T-cell (primary cell): ENCODE data around the gene SRRM2. TPM values are rescaled to one million over a fixed set of nuclear protein-coding genes. Genes with fewer than 3 reads are reported as not detected.

Experiments used
- ATAC-seq, 4 experiments: fragments of 200-7000 bp in 3 of 4; fragments of 150-1000 bp in 1 of 4; cut with Tn5 transposase; replicated peaks in 1 of 4; 1 replicate in 3 of 4; 2 replicates in 1 of 4; pipeline ENCODE4 v1.10.0; 2021; ENCODE audit warnings: moderate library complexity in 3 of 4, mild to moderate bottlenecking in 2 of 4, moderate number of reproducible peaks in 1 of 4
- CTCF ChIA-PET, 2 donors: fragments of 300-600 bp; sonication (Branson Sonifier 250); formaldehyde crosslinking; loops; one replicate each; lab custom pipeline; 2022; ENCODE audit warnings: antibody characterized with exemption in 2 of 2; lab: Charles Lee
- POLR2A ChIA-PET, 2 donors: fragments of 300-600 bp; sonication (Branson Sonifier 250); formaldehyde crosslinking; loops; one replicate each; lab custom pipeline; 2022; ENCODE audit warnings: antibody characterized with exemption in 2 of 2; lab: Charles Lee
- DNase-seq, 35 experiments: peaks; one replicate each; pipeline versions ENCODE4 v3.0.0 to v3.0.0-alpha.2; 2013 to 2023
- H3K27ac ChIP-seq: one replicate; pipeline ENCODE4 v1.5.1; 2013; ENCODE audit warnings: low read length
- H3K27me3 ChIP-seq, 2 experiments: replicated peaks in 1 of 2; 1 replicate in 1 of 2; 2 replicates in 1 of 2; pipeline versions ENCODE4 v1.6.1 to v1.7.0; 2013; ENCODE audit warnings: low read length in 1 of 2, mixed read lengths in 1 of 2; ENCODE audit not compliant: control insufficient read depth in 2 of 2, insufficient read depth in 2 of 2; ENCODE audit errors: extremely low read depth in 1 of 2
- H3K36me3 ChIP-seq, 2 donors: 1 replicate in 1 of 2; 2 replicates in 1 of 2; pipeline versions ENCODE4 v1.6.1 to v1.7.0; 2013; ENCODE audit warnings: low read length in 1 of 2; ENCODE audit not compliant: control insufficient read depth in 2 of 2, insufficient read depth in 1 of 2; ENCODE audit errors: extremely low read depth in 1 of 2
- H3K4me1 ChIP-seq, 2 experiments: 1 replicate in 1 of 2; 2 replicates in 1 of 2; pipeline versions ENCODE4 v1.6.1 to v1.7.0; 2013; ENCODE audit warnings: low read length in 2 of 2, mixed read lengths in 1 of 2; ENCODE audit not compliant: insufficient read depth in 2 of 2, control insufficient read depth in 1 of 2; ENCODE audit errors: extremely low read depth in 1 of 2
- H3K4me3 ChIP-seq, 2 donors: 1 replicate in 1 of 2; 2 replicates in 1 of 2; pipeline versions ENCODE4 v1.5.1 to v1.7.0; 2013; ENCODE audit warnings: mild to moderate bottlenecking in 2 of 2, low read length in 1 of 2, moderate library complexity in 1 of 2; ENCODE audit not compliant: control insufficient read depth in 1 of 2; ENCODE audit errors: extremely low read depth in 1 of 2
- H3K9me3 ChIP-seq: 2 replicates; pipeline ENCODE4 v1.7.0; 2013
- H3K27ac Mint-ChIP-seq, 2 donors: one replicate each; pipeline ENCODE4 v1.8.0; 2020 to 2021; ENCODE audit warnings: mild to moderate bottlenecking in 2 of 2, mixed read lengths in 2 of 2
- H3K27me3 Mint-ChIP-seq, 2 donors: one replicate each; pipeline ENCODE4 v1.8.0; 2021 to 2022; ENCODE audit warnings: mixed read lengths in 2 of 2
- H3K36me3 Mint-ChIP-seq: one replicate; pipeline ENCODE4 v1.8.0; 2021; ENCODE audit warnings: mixed read lengths
- H3K4me1 Mint-ChIP-seq, 3 donors: one replicate each; pipeline ENCODE4 v1.8.0; 2020 to 2022; ENCODE audit warnings: mixed read lengths in 3 of 3, mild to moderate bottlenecking in 1 of 3
- H3K4me3 Mint-ChIP-seq, 3 donors: one replicate each; pipeline ENCODE4 v1.8.0; 2020 to 2022; ENCODE audit warnings: mild to moderate bottlenecking in 3 of 3, mixed read lengths in 3 of 3, moderate library complexity in 3 of 3
- H3K9me3 Mint-ChIP-seq, 3 donors: one replicate each; pipeline ENCODE4 v1.8.0; 2020 to 2022; ENCODE audit warnings: mixed read lengths in 3 of 3
- WGBS: methylation state at CpG from one replicate; pipeline ENCODE4 v1.1.5; 2013; ENCODE audit warnings: missing lambda C conversion rate; ENCODE audit not compliant: insufficient coverage; 5-methylcytosine and 5-hydroxymethylcytosine counted together
- total RNA-seq, 35 experiments: library from RNA in 6 of 35; stranded (reverse) in 6 of 35; fragments of 120-200 nt in 1 of 35; gene quantifications; one replicate each; pipeline versions ENCODE4 v1.2.1 to v1.2.4 and lab custom pipeline; 2013 to 2026

The SRRM2 gene
- total RNA-seq, 5 donors from 2014 or later (not counting 1 experiment from before 2014, with no cell fraction given) = 784 to 1,343 (median 947) TPM

- Histone ChIP-seq H3K27ac (no peak overlapping the region), H3K36me3 (no peaks in the 10 kb centered on the region), H3K4me3 (no peak overlapping the region), H3K4me1 (peaks cover 0 to 8% of the 10 kb centered on the region in 2 experiments), H3K27me3 (peaks cover 0 to 34% of the 10 kb centered on the region in 2 experiments), H3K9me3 (no peaks in the 10 kb centered on the region)
- POLR2A ChIA-PET = no interaction called here
- Mint-ChIP-seq H3K36me3 (no peaks in the 10 kb centered on the region), H3K27me3 (peaks cover 3 to 7% of the 10 kb centered on the region in 2 donors), H3K9me3 (no peaks in the 10 kb centered on the region), H3K4me3 (no peak overlapping the region), H3K27ac (no peak overlapping the region), H3K4me1 (no peaks in the 10 kb centered on the region)
- CTCF ChIA-PET = no interaction called here
- ATAC-seq (no peak), DNase-seq (no peak)
- WGBS = 95% methylated on average over 8 of the region's 19 CpGs
Observed at GRCh38 chr16:2743007-2743810, 9.2 kb upstream of the SRRM2 start.

GRCh38 chr16:2744711-2745110, 7.7 kb upstream of the SRRM2 start:
- H3K27me3 Mint-ChIP-seq = peaks cover 0 to 7% of the 10 kb centered on the region in 2 donors
- H3K9me3 Mint-ChIP-seq = no peaks in the 10 kb centered on the region
- no peaks in the 10 kb centered on the region for H3K36me3 ChIP-seq
- no peak overlapping the region for H3K27ac ChIP-seq
- H3K4me3 Mint-ChIP-seq = no peak overlapping the region
- CTCF ChIA-PET = no interaction called here
- ATAC-seq (no peak), DNase-seq (no peak)
- no peaks in the 10 kb centered on the region for H3K9me3 ChIP-seq
- POLR2A ChIA-PET = no interaction called here
- H3K36me3 Mint-ChIP-seq = no peaks in the 10 kb centered on the region
- no peaks in the 10 kb centered on the region for H3K4me1 Mint-ChIP-seq
- H3K27ac Mint-ChIP-seq = no peak overlapping the region
- WGBS = 90% methylated on average over 4 of the region's 6 CpGs
- H3K4me1 ChIP-seq = peaks cover 0 to 1% of the 10 kb centered on the region in 2 experiments
- no peak overlapping the region for H3K4me3 ChIP-seq
- peaks cover 0 to 19% of the 10 kb centered on the region in 2 experiments for H3K27me3 ChIP-seq

GRCh38 chr16:2745116-2745890, 7.1 kb upstream of the SRRM2 start:
- H3K4me1 ChIP-seq = no peaks in the 10 kb centered on the region
- no peak for DNase-seq
- Mint-ChIP-seq H3K4me3 (no peak overlapping the region), H3K4me1 (peaks cover 0 to 2% (median 0%) of the 10 kb centered on the region in 3 donors), H3K27me3 (peaks cover 0 to 6% of the 10 kb centered on the region in 2 donors), H3K27ac (no peak overlapping the region), H3K9me3 (no peaks in the 10 kb centered on the region), H3K36me3 (no peaks in the 10 kb centered on the region)
- 86% methylated on average over 11 of the region's 15 CpGs for WGBS
- H3K27me3 ChIP-seq = peaks cover 0 to 15% of the 10 kb centered on the region in 2 experiments
- H3K9me3 ChIP-seq = no peaks in the 10 kb centered on the region
- H3K36me3 ChIP-seq = no peaks in the 10 kb centered on the region
- POLR2A ChIA-PET = interaction anchor here in 1 of 2 donors (0.7 kb wide), 1 partner anchor 164 kb away, joined by 4 read pairs; no protein-coding TSS in a partner anchor
- CTCF ChIA-PET = no interaction called here
- ATAC-seq = no peak
- no peak overlapping the region for H3K27ac ChIP-seq
- H3K4me3 ChIP-seq = no peak overlapping the region

GRCh38 chr16:2745961-2746360, 6.5 kb upstream of the SRRM2 start:
- DNase-seq (no peak), ATAC-seq (no peak)
- Histone ChIP-seq H3K27me3 (peaks cover 0 to 9% of the 10 kb centered on the region in 2 experiments), H3K9me3 (no peaks in the 10 kb centered on the region), H3K27ac (no peak overlapping the region), H3K36me3 (no peaks in the 10 kb centered on the region), H3K4me1 (peaks cover 0 to 4% of the 10 kb centered on the region in 2 experiments), H3K4me3 (no peak overlapping the region)
- no peaks in the 10 kb centered on the region for H3K9me3 Mint-ChIP-seq
- ChIA-PET CTCF (interaction anchor here in 1 of 2 donors (0.5 kb wide), 1 partner anchor 54 kb away, joined by 3 read pairs; no protein-coding TSS in a partner anchor), POLR2A (interaction anchor here in 1 of 2 donors (0.7 kb wide), 1 partner anchor 163 kb away, joined by 4 read pairs; no protein-coding TSS in a partner anchor)
- H3K4me3 Mint-ChIP-seq = no peak overlapping the region
- H3K27me3 Mint-ChIP-seq = no peaks in the 10 kb centered on the region
- WGBS = 94% methylated on average over 8 of the region's 9 CpGs
- H3K4me1 Mint-ChIP-seq = peaks cover under 1 to 6% (median 3%) of the 10 kb centered on the region in 3 donors
- no peak overlapping the region for H3K27ac Mint-ChIP-seq
- no peaks in the 10 kb centered on the region for H3K36me3 Mint-ChIP-seq

GRCh38 chr16:2748757-2749455, 3.5 kb upstream of the SRRM2 start:
- ChIA-PET POLR2A (no interaction called here), CTCF (interaction anchor here in 1 of 2 donors (0.6 kb wide), 1 partner anchor 19 kb away, joined by 5 read pairs; no protein-coding TSS in a partner anchor)
- Mint-ChIP-seq H3K36me3 (peaks cover 2% of the 10 kb centered on the region), H3K27ac (no peak overlapping the region), H3K27me3 (no peaks in the 10 kb centered on the region), H3K9me3 (peaks cover 0 to 3% (median 0%) of the 10 kb centered on the region in 3 donors), H3K4me1 (peaks cover 11 to 21% (median 16%) of the 10 kb centered on the region in 3 donors), H3K4me3 (no peak overlapping the region)
- ATAC-seq (no peak), DNase-seq (no peak)
- Histone ChIP-seq H3K4me3 (no peak overlapping the region), H3K36me3 (no peaks in the 10 kb centered on the region), H3K27me3 (peaks cover 0 to 3% of the 10 kb centered on the region in 2 experiments), H3K9me3 (no peaks in the 10 kb centered on the region), H3K27ac (no peak overlapping the region), H3K4me1 (peaks cover 5 to 23% of the 10 kb centered on the region in 2 experiments)
- 94% methylated on average over 5 of the region's 7 CpGs for WGBS

GRCh38 chr16:2749476-2749875, 3.0 kb upstream of the SRRM2 start:
- no peak overlapping the region for H3K27ac ChIP-seq
- H3K9me3 Mint-ChIP-seq = peaks cover 0 to 3% (median 0%) of the 10 kb centered on the region in 3 donors
- H3K4me1 ChIP-seq = peaks cover 7 to 29% of the 10 kb centered on the region in 2 experiments
- ATAC-seq = no peak
- no peaks in the 10 kb centered on the region for H3K27me3 Mint-ChIP-seq
- no peaks in the 10 kb centered on the region for H3K9me3 ChIP-seq
- ChIA-PET POLR2A (no interaction called here), CTCF (no interaction called here)
- H3K36me3 Mint-ChIP-seq = peaks cover 4% of the 10 kb centered on the region
- H3K36me3 ChIP-seq = no peaks in the 10 kb centered on the region
- no peak for DNase-seq
- H3K27me3 ChIP-seq = peaks cover 0 to 3% of the 10 kb centered on the region in 2 experiments
- H3K4me1 Mint-ChIP-seq = peaks cover 17 to 26% (median 21%) of the 10 kb centered on the region in 3 donors
- 96% methylated on average over 3 of the region's 5 CpGs for WGBS
- H3K4me3 Mint-ChIP-seq = no peak overlapping the region
- no peak overlapping the region for H3K4me3 ChIP-seq
- H3K27ac Mint-ChIP-seq = no peak overlapping the region
